Stimulated activated CD4-positive, alpha-beta T cell treated with anti-CD3 and anti-CD28 coated beads, Interleukin-4, amount 100 ng/mL, for 4 hours (primary cell): ENCODE measurements around the gene PLA2G4E.

Source experiments
- DNase-seq, 2 experiments: peaks; one replicate each; pipeline ENCODE4 v3.0.0-alpha.2; 2020

PLA2G4E gene

DNA sequence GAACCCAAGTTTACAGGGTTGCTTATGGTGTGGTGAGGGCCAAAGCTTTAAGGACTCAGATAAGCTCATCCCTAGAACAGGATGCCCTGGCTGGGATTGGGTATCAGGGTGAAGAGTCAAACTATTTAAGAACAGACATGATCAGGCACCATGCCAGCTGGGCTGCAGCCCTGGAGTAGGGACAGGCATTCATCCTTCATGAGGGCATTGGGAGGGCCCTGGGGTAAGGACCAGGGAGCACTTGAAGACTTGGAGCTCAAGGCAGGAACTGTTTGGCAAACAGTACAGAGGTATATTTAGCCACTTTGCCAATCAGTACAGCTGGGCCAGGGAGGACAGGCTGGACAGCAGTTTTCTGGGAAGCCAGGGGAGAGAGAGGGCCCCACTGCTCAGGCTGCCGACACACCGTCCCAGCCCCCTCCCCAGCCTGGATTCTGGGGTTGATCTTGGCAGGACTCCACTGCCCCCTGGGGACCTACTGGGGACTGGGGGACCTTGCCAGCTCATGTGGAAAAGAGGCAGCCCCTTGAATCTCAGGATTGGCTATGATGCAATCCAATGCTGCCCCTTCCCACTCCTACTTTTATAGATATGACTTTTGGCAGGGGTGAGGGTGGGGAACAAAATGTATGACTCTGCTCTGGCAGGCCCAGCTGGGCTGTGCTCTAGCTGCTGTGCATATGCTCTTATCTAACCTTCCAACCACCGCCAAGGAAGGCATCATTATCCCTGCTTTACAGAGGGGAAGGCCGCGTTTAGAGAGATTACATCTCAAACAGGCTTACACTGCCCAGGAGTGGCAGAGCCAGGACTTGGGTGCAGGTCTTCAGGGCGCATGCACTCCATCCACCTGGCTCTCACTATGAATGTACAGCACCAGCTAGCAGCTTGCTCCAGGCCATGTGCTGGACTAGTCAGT lies 2.3 kb downstream of the PLA2G4E start:
- no peak for DNase-seq

DNA sequence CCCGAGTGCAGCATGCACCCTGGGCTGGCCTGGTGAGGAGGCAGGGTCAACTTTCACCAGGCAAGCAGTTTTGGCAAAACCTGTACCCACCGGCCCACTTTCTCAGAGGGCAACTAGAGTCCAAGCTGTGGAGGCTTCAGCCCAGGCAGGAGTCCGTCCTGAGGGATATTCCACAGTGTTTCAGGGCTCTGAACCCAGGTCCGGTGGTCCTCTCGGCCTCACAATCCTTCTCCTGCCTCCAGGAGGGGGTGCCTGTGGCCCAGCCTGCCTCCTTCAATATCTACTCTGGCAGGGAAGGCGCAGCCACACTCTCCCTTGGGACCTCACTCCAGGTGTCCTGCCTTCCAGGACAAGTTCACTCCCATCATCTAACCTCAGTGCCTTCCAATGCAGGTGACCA lies 3.9 kb downstream of the PLA2G4E start:
- no peak for DNase-seq

DNA sequence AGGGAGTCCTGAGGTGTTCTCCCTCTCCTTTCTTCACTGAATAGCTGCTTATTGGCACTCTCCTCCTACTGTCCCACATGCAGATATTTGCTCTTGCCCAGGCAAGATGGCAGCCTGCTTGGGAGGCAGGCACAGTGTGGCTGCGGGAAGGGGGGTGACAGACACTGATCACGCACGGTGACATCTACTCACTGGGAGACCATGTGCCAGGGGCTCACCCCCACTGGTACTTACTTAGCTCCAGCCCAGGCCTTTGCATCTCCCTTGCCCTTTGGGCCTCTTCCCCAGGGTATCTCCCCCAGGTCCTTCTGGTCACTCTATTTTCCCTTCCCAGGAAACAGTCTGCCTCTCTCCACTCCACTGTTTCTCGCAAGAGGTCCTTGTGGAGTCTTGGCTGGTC lies 6.4 kb downstream of the PLA2G4E start:
- DNase-seq: no peak

DNA sequence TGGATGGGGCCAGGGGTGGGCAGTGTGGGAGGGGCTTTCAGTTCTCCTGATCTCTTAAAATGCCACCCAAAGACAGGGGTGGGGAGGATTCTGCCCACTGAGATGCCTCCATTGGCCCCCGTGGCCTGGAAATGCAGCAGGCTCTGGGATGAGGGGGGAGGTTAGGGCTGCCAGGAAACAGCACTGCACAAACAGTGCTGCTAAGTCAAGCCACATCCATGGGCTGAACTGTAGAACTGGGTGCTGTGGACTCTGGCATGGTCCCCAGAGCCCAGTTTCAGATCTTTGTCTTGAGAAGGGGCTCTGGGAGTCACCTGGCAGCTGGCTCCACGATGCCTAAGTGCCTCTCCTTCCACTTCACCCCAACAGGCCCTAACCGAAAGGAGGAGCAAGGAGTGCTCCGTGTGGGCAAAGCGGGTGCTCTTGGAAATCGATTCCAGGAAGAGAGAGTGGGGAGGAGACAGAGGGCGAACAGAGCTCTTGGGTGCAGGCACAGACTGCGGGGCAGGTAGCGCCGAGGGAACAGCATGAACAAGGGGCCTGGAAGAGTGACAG lies 7.8 kb downstream of the PLA2G4E start:
- no peak for DNase-seq

DNA sequence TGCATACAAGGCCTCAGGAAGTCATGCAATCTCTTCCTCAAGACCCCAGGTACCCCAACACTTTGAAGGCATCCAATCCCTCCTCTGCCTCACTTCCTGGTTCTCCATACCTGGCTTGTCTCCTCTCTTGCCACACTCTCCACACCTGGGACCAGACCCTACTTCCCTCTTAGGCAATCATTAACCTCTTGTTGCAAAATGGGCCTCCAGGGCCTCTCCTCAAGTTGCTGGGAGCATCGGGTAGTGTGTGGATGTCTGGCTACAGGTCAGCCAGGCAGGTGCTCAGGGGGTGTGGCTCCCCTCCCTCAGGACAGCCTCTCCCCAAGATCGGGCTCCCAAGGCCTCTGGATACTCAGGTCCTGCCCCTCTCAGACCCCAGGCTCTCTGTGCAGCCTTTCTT lies 8.6 kb downstream of the PLA2G4E start:
- no peak for DNase-seq

DNA sequence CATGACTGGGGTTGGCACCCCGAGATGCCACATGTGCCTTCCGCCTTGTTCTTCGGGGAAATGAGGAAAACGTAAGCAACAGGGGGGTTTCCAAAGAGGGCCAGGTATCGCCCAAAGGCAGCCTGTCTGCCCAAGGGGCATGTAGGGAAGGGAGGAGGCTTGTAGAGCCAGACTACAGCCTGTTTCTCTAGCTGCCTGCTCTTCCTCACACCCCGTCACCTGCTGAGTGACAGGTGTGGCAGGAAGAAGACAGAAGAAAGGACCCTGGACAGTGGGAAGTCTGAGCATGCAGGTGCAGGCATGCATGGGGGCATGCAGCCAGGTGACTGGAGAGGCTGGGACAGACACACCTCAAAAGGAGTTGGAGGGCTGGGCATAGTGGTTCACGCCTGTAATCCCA lies 9.8 kb downstream of the PLA2G4E start:
- DNase-seq: no peak

DNA sequence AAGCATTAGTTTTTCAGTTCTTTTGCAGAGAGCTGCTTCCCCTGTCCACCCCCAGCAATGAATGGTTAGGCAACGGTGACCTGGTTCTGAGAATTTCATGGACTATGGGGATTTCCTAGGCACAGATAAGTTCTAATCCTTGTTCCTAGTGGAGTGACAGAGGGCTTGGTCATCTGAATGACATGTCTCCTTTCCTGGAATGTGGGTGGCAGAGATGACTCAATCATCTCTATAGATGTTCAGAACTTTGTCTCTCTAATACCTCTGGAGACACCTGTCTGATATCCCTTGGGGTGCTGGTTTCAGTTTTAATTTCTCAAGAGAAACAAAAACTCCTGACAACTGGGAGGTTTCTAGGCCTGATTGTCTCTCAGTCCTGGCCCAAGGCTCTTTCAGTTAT lies 10.4 kb downstream of the PLA2G4E start:
- peak in 1 of 2 experiments; percentile 14 for DNase-seq

DNA sequence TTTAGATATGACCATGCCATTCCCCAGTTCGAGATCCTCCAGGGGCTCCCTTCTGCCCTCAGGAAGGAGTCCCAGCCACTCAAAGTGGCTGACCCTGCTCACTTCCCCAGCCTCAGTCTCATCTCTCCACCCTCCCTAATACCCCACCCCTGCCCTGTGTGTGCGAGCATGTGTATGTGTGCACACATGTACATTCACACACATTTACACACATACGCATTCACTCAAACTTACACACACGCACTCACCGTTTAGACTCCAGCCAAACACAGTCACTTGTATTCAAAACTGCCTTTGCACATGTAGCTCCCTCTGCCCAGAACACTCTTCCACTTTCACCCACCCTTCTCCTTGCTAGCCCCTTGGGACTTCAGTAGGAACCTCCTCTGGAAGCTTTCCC lies 11.4 kb downstream of the PLA2G4E start:
- no peak for DNase-seq

DNA sequence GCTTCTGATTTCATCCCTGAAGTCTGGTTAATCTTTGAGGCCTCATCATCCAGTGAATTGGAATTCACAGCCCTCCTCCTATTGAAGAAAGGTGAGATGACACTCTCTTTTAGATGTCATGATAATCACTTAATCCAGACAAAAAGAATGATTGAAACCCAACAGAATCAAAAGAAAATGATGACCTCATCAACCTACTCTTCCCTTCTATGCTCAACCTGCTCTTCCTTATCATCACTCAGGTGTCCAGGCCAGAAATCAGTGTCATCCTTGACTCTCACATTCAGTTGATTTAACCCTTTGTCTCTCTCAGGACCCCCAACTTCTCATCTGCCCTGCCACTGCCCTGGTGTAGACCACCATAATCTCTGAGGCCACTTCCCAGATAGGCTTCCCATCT lies 11.8 kb downstream of the PLA2G4E start:
- no peak for DNase-seq

DNA sequence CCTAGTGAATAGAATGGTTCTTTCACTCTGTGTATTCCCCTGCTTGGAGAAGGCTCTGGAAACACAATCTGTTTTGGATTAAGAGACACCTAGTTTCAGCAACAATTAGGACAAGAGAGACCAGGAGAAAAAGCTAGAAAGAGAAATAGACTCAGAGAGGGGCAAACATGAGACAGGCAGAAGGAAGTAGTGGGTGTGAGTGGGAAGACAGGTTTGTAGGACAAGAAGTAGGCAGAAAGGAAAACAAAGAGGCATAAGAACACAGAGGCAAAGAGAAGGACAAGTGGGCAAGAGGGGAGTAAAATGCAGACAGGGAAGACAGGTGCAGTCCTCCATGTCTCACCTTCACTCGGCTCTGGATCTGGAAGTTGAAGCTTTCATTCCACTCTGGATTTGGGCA lies 13.5 kb downstream of the PLA2G4E start:
- no peak for DNase-seq

DNA sequence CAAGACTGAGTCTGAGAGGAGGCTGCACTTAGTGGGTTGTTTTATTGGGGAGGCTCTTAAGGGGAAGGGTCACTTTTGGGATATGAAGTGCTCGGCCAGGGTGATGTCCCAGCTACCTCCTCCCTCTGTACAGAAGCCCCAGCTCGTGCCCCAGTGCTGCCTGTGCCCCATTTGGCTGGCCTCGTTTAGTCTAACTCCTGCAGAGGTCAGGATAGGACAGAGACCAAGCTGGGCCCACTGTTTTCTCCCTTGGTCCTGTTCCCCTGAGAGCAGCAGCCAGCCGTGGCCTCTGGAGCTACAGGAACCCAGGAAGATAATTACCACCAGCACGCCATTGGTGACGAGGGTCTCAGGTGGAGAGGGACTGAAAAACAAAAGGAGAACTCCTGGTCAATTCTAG lies 18.5 kb downstream of the PLA2G4E start:
- DNase-seq: no peak

DNA sequence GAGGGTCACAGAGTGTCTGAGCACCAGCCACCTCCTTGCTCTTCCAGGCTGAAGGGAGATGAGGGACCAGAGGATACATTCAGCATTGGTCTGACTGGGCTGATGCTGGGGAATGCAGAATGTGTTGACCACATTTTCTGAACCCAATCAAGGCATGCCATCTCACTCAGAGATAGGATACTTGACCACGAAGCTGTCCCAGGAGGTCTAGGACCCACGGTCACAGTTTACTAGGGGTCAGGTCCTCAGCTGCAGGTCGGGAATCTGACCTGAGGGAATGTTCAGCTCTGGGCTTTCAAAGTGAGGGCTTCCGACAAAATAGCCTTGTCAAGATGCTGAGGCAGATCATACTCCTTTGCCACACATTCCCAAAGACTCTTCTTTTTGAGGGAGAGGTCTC lies 19.6 kb downstream of the PLA2G4E start:
- no peak for DNase-seq

DNA sequence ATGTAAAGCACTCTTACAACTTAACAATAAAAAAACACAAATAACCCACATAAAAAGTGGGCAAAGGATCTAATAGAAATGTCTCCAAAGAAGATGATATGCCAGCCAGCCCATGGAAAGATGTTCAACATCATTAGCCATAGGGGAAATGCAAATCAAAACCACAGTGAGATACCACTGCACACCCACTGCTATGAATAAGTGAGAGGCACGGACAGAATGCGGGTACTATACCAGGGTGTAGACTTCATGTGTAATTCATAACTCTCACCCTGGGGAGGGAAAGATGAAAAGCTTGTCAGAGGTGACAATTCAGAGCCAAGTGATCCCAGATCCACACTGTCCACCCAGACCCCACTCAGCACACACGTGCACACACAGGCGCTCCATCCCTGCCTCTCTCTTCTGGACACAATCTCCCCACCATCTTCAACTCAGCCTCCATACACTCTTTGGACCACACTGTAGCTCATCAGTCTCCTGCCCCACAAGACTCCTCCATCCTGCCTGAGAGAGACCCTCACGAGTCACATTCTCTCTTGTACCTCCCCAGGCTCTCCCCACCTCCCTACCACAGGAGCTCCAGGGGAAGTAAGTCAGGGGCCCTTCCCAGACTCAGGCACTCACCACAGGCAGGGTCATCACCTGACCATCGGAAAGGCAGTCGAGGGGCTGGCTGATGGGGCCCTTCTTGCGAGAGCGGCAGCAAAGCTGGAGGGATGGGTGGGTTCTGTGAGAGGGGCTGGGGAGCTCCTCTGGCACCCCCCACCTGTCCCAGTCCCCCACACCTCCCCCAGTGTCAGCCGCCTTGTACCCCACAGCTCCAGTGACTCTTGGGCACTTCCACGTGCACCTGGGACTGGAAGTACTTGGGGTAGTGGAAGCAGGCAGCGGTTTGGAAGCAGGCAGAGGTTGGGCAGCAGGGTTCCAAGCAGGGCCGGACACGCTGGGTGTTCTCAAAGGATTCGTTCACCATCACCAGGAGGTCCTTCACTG lies 21.3 kb downstream of the PLA2G4E start:
- DNase-seq: no peak

DNA sequence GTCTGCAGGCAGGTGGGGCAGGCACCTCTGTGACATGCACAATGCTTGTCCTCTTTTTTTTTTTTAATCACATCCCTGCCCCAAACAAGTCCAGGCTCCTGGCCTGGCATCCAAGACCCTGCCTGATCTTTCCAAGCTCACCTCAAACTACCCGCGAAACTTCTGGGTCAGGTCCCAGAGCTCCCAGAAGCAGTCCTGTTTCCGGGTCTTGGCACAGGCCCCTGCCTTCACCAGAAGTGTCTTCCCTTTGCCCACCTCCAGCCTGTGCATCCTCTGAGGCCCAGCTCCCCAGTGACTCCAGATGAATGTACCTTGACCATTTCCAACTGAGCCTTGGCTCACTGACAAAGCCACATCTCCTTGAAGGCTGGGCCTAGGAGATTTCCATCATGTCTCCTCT lies 23.0 kb downstream of the PLA2G4E start:
- no peak for DNase-seq

DNA sequence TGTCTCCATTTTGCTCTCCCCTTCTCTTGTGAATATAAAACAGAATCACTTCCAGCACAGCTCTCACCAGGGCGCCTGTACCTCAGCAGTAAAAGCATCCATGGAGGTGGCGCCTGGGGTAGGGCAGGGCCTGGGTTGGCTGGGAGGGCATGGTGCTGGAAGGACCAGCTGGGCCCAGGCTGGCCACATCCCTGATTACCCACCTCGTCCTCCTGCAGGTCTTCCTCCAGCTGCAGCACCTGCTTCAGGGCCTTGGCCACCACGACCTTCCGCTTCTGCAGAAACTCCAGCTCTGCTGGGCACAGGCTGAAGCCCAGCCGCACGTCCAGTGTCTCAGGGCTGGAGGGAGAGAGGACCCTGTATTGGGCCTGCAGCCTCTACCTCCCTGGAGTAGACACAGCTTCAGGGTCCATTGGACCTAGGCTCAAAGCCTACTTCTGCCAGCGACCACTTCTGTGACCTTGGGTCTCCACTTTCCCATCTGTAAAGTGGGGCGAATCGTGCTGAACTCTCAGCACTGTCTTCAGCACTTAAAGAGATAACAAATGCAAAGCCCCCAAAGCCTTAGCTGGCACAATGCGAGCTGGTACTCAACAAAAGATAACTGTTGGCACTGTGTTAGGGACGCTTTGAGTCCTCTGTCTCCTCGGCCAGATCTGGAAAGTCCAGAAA lies 23.8 kb downstream of the PLA2G4E start:
- DNase-seq: no peak

DNA sequence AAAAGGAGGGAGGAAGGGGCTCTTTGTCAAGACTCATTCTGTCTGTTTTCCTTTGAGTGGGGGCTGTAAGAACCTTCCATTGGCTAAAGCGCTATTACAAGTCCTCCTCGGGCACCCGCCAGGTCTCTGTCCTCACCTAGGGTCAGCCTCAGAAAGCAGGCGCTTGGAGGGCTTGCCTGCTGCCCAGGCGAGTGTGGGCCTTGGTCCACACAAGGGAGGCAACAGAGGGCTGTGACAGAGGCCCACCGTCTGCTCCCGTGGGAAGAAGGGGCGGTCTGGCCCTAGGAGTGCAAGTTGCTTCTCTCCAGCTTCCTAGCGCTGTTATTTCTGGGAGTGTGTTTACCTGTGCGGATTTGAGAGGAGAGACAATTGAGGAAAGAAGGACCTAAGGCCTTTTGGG lies 24.5 kb downstream of the PLA2G4E start:
- no peak for DNase-seq

DNA sequence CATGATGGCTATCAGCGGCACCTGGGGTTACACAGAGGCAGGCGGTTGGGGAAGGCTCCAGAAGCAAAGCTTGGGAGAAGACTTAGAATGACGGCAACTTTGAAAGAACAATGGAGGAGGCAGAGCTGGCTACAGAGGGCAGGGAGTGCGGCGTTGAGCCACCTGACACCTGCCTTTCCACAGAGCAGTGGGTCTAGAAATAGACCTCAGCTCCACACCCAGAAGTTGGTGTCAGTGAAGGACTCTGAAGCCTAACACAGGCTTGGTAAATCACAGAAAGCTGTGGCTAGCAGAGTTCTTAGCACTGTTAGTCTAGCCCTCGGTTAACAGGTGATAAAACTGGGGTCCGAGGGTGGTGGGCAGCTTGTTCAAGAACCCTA lies 25.4 kb downstream of the PLA2G4E start:
- no peak for DNase-seq

DNA sequence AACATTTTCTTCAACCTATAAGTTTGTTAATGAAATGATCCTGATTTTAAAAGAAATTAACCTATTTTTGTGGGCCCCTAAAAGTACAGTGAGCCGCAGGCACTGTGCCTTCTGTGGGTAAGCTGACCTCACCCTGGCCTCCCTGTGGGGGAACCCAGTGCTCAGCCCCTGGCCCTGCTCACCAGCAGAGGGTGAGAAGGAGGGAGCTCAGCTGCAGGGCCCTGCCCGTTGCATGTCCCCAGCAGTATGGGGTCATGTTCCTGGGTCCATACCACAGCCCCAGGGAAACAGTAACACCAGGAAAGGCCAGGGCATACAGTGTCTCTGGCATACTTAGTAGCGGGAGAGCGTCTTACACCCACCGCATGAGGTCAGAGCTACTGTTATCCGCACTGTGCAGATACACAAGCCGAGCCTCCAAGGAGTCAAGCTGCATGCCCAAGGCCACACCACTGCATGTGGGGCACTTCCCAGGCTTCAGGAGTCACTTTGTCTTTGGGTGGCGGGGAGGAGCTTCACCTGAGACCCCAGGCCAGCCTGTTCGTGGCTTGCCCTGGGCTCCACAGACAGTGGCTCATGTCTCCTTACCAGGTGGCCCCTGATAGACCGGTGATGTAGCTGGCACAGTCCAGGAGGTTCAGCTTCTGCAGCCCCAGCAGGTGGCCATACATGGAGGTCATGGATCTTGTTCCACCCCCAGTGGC lies 25.9 kb downstream of the PLA2G4E start:
- no peak for DNase-seq

DNA sequence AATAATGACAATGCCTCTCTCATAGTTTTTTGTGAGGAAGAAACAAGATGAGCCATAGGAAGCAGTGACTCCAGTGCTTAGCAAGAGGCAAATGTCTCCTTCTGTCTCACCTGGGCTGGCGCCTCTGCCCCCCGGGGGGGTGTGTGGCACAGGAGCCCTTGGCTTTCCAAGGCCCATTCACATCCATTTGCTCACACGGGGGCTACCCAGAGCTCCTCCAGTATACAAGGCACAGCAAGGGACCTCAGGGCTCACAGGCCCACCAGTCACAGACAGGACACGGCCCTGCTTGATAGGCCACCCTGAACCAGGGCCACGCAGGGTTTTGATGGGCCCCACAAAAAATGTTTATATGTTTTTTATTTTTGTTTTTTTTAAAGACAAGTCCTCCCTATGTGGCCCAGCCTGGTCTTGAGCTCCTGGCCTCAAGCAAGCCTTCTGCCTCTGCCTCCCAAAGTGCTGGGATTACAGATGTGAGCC lies 26.6 kb downstream of the PLA2G4E start:
- DNase-seq: no peak

DNA sequence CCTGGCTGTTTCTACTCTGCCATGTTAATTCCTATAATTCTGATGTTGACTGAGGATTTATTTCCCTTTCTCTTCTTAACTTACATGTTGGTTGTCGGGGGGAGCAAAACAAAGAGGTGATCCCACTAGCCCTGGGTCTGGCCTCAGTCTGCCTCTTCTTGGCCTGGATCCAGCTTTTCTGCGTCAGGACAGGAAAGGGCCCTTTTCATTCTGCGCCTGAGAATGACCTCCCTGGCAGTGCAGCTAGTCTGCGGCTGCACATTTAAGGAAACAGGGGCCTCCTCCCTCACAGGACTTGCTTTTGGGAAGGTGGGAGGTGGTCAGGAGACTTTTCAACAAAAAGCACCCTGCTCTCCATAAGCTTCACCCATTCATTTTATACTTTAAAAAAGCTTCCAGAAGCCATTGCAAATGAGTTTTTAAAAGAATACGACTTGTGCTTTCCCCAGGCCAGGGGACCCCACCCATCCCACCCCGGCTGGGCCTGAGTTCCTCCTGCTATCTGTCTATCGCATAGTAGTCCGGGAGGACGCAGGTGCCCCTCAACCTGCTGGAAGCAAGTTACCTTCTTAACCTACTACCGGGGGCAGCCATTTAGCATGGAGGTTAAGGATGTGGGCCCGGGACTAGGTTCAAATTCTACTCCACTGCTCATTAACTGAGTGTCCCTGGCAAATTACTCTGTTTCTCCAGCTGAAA lies 27.2 kb downstream of the PLA2G4E start:
- no peak for DNase-seq

DNA sequence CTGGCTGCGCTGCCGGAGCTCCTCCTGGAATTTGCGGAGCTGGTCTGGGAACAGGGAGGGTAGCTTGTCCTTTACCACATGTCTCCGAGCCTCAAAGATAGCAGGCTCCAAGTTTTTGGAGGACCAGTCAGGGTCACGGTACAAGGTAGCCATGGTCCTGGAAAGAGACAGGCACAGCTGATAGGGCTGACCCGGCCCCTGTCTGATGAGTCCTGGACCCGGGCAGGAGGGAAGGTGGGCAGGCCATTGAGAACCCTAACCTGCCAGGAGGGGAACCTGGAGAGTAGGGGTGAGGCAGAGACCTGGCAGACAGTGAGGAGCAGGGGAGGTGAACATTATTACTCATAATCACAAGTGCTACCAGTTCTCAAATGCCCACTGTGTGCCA lies 28.0 kb downstream of the PLA2G4E start:
- DNase-seq: no peak
